ENCODE data around the gene FAM25A.
"Not testable (repeated sequence)": the region's sequence is repeated elsewhere in the genome, so short reads cannot be mapped to it uniquely, and the experiment has no call there.

DNA sequence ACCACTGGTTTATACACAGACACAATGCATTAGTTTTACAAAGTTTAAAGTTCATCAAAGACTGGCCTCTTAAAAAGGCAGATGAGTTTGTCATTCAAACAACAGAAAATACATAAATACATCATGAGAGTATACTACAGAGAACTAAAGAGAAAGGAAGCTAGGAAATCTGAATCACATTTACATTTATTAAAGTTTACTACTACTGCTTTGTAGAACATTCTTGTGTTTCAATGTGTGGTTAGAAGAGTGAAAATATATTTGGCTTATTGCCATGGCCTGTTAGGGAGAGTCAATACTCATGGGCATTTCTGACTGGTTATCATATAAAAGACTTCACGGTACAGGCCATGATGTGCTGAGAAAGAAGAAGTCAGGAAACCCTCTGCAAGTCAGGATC is 13.0 kb upstream of the FAM25A start:
- not testable (repeated sequence) for TF ChIP-seq CTCF (IDR thresholded peaks at IDR 0.05); POLR2AphosphoS5 (IDR thresholded peaks at IDR 0.05; ENCODE audit: low read depth, low read length); TCF7L2 (IDR thresholded peaks at IDR 0.05; ENCODE audit: low read depth, low read length)
- TF ChIP-seq, protein P1, sequence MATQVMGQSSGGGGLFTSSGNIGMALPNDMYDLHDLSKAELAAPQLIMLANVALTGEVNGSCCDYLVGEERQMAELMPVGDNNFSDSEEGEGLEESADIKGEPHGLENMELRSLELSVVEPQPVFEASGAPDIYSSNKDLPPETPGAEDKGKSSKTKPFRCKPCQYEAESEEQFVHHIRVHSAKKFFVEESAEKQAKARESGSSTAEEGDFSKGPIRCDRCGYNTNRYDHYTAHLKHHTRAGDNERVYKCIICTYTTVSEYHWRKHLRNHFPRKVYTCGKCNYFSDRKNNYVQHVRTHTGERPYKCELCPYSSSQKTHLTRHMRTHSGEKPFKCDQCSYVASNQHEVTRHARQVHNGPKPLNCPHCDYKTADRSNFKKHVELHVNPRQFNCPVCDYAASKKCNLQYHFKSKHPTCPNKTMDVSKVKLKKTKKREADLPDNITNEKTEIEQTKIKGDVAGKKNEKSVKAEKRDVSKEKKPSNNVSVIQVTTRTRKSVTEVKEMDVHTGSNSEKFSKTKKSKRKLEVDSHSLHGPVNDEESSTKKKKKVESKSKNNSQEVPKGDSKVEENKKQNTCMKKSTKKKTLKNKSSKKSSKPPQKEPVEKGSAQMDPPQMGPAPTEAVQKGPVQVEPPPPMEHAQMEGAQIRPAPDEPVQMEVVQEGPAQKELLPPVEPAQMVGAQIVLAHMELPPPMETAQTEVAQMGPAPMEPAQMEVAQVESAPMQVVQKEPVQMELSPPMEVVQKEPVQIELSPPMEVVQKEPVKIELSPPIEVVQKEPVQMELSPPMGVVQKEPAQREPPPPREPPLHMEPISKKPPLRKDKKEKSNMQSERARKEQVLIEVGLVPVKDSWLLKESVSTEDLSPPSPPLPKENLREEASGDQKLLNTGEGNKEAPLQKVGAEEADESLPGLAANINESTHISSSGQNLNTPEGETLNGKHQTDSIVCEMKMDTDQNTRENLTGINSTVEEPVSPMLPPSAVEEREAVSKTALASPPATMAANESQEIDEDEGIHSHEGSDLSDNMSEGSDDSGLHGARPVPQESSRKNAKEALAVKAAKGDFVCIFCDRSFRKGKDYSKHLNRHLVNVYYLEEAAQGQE (IDR thresholded peaks at IDR 0.05; ENCODE audit: insufficient read depth in 1 of 2, low read depth in 2 of 2, low read length in 1 of 2) = not testable (repeated sequence)
